Activated gamma-delta T cell treated with anti-CD3 and anti-CD28 coated beads, Interleukin-2, amount 50 U/mL, for 16 hours (primary cell): ENCODE data around the gene DNAJC28.
A peak's percentile ranks its signal among the peaks of the same experiment; 100 is the strongest.
"Not testable (repeated sequence)": the region's sequence is repeated elsewhere in the genome, so short reads cannot be mapped to it uniquely, and the experiment has no call there.

Experiments used
- DNase-seq: peaks from one replicate; pipeline ENCODE4 v3.0.0-alpha.2; 2020; ENCODE audit warnings: low read depth

The DNAJC28 gene

DNA sequence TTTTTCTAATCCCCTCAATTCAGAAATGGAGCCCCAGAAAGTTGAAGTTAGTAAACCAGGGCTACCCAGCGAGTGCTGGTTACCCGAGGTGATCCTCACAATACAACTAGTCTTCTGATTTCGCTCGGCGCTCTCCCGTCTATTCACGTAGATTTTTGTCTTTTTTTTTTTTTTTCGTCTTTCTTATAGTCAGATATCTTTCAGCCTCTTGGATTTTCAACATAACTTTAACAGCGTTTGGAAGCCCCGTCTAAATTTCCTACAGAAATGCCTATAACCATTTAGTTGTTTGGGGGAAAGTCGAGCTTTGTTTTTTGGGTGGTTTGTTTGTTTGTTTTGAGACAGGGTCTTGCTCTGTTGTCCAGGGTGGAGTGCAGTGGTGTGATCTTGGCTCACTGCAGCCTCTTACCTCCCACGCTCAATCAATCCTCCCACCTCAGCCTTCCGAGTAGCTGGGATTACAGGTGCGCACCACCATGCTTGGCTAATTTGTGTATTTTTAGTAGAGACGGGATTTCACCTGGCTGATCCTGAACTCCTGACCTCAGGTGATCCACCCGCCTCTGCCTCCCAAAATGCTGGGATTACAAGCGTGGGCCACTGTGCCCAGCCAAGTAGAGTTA, 10.9 kb downstream of the DNAJC28 start:
- no peak for DNase-seq

DNA sequence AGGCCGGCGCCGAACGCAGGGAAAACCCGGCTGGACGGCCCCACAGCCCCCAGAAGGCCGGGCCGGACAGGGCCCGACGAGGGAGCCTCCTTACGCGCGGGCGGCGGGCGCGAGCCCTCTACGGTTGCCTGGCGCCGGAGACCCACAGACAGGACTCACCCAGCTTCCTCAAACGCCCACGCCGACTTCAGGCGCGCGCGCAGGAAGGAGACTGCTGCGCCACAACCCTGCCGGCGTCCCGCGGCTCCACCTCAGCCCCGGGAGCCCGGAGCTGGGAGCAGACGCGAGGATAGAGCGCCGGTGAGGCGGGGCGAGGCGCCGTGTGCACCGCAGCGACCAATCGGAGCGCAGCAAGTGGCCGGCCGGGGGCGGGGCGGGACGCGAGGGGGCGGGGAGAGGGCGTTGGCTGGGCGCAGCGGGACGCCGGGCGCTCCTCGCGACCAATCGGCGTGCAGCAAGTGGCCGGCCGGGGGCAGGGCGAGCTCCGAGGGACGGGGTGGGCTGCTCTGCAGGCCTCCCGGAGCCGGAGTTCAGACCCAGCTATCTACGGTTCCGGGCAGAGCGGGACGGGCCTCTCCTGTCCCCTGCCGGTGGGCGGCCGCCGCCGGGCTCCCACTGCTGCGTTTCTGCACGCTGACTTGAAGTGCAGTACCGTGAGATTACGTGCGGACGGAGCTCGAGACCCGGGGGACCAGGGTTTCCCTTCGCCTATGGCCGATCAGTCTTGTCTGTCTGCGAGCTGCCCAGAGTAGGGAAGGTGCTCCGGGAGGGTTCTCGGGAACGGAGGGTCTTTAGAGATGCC, 11.6 kb downstream of the DNAJC28 start, which contains the start of gene TMEM50B:
TSS of gene TMEM50B (minus strand) at position 296 of the 802 bp plus-strand sequence. CDS start 11,089 bp downstream, outside the sequence.
- peak; percentile 95 for DNase-seq

DNA sequence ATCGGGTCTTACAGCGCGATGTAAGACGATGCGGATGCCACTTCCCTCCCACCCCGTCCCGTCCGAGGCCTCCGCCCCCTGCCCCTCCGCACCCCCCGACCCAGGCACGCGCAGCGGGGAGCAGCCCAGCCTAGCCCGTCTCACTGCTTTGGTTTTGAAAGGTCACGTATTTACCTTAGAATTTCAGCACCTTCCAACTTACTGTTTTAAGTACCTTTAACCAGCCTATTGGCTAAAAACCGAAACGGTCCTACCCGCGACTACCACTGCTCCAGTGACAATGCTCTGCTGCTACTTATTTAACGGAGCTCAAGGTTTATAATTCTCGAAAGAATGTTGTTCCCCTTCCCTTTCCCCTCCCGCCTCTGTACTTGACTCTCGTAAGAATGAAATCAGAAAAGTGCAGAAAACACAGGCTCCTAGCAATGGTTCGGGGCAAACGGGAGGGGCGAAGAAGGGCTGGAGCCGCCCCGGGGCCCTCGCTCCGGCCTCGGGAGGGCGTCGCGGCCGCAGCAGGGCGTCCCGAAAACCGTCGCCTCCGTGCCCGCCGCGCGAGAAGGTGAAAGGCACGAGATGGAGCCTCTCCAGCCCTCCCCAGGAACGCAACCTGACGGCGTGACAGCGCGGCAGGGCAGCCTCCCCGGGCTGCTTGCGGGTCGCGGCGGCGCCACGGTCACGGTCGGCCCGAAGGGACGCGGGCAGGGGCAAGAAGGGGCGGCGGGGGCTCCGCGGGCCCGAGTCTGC, 12.4 kb downstream of the DNAJC28 start:
- peak; percentile 18 for DNase-seq

DNA sequence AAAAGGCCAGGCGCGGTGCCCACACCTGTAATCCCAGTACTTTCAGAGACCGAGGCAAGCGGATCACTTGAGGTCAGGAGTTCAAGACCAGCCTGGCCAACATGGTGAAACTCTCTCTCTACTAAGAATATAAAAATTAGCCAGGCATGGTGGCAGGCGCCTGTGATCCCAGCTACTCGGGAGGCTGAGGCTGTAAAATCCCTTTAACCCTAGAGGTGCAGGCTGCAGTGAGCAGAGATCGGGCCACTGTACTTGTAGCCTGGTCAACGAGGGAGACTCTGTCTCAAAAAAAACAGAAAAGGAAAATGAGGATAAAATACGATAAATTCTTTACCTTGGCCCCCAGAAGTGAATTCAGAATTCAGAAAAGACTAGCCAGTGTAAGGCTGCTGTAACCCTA, 13.3 kb downstream of the DNAJC28 start:
- DNase-seq = no peak

DNA sequence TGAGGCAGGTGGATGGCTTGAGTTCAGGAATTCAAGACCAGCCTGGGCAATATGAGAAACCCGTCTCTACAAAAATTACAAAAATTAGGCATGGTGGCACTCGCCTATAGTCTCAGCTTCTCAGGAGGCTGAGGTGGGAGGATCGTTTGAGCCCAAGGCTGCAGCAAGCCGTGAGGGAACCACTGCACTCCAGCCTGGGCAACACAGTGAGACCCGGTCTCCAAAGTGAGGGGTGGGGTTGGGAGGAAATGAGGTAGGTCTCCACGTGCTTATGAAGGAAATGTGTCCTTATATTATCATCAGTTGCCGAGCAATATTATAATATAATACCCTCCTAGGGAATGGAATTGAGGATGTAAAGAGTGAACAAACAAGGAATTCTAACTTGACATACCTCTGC, 14.4 kb downstream of the DNAJC28 start:
- no peak for DNase-seq

DNA sequence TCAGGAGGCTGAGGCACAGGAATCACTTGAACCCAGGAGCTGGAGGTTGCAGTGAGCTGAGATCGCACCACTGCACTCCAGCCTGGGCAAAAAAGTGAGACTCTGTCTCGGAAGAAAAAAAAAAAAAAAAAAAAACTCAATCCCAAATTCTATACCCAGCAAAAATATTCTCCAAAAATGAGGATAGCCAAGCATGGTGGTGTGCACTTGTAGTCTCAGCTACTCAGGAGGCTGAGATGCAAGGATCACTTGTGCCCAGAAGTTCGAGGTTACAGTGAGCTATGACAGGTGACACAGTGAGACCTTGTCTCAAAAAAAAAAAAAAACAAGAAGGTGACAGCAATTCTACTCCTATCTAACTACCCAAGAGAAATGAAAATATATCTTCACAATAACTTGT, 18.2 kb downstream of the DNAJC28 start:
- DNase-seq = no peak

DNA sequence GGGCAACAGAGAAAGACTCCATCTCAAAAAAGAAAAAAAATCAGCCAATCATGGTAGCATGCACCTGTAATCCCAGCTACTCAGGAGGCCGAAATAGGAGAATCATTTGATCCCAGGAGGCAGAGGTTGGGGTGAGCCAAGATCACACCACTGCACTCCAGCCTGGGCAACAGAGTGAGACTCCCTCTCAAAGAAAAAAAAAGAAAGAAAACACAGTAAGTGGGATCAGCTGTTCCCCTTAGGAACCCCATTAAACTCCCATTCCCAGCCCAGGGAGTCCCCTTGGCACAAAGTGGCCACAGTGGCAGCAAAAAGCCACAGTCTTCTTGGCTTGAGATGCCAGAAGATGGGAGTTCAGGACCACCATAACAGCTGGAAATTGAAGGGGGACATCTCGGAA, 20.8 kb downstream of the DNAJC28 start:
- DNase-seq = no peak

DNA sequence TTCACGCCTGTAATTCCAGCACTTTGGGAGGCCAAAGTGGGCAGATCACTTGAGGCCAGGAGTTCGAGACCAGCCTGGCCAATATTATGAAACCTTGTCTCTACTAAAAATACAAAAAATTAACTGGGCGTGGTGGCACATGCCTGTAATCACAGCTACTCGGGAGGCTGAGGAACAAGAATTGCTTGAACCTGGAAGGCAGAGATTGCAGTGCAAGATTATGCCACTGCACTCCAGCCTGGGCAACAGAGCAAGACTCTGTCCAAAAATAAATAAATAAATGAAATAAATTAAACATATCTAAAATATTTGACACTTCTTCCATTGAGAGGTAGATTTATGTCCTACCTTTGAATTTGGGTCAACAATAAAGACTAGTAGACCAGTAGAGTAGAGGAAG, 22.3 kb downstream of the DNAJC28 start:
- not testable (repeated sequence) for DNase-seq

DNA sequence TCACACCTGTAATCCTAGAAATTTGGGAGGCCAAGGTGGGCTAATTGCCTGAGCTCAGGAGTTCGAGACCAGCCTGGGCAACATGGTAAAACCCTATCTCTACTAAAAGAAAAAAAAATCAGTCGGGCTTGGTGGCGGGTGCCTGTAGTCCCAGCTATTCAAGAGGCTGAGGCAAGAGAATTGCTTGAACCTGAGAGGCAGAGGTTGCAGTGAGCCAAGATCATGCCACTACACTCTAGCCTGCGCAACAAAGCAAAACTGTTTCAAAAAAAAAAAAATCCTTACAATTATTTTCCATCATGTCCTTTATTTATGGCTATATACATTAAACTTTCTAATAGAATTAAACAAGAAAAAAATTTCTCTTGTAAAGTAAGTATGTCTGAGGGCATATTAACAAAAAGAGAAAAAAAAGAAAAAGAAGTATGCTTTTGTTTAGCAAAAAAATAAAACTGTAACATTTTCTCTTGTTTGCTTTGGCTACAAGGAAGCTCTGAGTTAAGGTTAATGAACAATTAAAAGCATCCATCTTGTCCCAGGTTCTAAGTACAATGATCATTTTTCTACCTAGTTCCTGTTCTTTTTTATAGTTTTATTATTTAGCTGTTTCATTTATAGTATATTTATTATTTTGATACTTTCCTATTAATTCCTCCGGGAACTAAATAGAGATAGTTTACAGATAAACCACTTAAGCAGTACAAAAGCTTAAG, 29.8 kb downstream of the DNAJC28 start:
- DNase-seq = no peak

DNA sequence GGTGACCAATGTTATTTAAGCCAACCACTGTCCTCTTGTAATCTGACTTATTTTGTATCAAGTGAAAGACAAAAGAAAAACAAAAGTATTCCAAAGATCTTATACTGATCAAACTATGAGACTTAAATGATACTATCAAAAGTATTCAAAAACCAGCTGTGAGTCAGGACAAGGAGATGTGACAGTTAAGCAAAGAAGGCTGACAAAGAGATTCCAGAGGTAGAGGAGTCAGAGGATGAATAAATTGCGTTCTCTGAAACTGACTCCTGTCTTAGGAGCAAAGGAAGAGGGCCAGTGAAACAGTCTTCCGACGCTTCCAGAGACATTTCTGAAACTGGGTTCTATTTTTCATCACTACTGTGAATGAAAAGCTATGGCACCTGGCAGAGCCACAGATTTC, 32.7 kb downstream of the DNAJC28 start:
- DNase-seq = no peak

DNA sequence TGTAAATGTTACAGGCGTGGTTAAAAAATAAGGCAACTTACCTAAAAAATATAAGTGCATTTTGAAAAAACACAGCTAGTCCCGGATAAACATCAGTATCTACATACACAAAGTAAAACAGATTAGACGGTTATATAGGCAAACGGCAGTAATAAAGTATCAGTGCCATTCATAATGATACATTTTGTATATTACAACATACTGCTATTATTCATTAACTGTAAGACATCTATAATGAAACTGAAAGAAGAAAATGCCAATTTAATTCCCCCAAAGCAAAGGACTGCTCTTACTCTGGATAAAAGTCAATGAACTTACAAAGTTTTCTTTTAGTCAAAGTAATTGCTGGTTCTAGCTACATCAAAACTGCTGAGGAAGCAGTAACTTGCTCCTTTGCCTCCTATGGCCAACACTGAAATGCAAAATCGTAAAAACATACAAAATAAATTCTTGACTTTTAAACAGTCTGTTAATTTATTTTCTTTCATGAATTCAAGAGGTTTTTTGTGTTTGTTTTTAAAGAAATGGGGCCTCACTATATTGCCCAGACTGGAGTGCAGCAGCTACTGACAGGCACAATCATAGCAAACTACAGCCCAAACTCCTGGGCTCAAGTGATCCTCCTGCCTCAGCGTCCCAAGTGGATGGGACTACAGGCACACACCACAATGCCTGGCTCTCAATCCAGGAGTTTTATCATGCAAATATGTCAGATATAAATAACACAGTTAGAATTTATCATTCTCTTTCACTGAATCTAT, 35.6 kb downstream of the DNAJC28 start:
- DNase-seq = no peak

DNA sequence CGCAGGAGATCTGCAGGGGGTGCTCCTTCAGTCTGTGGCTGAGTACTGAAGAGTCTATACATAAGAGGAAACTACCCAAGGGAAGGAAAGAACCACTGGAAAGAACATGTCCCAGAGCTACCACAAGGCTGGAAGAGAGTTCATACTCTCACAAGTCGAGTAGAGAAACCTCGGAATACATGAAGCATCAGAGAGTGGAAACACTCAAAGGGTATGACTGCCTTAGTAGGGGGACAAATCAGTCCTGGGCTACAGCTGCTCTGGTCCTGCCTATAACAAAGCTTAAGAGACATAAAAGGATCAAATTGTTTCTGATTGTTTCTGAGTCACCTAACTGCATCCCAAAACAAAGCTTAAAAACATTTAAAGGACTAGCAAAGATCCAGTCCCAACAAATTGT, 39.2 kb downstream of the DNAJC28 start:
- DNase-seq = no peak

DNA sequence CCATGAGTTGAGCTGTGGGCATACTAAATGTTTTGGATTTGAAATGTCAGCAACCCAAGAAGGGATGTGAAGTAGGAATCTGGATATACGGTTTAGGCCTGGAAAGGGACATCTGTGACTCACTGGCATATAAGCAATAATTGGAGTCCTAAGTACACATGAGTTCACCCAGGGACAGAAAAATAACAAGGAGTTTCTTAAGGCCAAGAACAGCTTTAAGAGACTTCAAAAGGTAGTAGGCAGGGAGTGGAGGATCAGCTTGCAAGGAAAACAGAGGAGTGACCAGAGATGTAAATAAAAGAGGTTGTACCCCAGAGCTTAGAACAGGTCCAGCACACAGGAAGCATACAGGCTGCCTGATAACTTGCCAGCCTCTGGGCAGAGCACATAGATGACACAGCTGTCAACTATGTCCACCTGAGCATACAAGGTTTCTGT, 39.9 kb downstream of the DNAJC28 start:
- no peak for DNase-seq

DNA sequence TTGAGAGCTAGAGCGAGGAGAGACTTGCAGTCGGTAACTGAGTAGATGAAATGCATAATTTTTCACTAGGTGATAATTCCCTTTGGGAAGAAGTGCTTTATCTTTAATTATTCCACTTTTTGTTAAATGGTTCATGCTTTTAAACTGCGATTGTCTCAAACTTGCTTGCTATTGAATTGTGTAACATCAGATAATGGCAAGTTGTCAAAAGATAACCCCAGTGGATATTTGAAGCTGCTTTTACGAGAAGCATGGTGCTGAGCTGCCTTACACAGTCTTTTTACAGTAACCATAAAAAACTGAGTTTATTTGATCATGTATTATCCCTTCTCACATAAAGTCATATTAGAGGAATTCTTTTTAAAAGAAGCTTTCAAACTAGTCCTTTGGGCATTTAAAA, 41.9 kb downstream of the DNAJC28 start:
- DNase-seq = no peak

DNA sequence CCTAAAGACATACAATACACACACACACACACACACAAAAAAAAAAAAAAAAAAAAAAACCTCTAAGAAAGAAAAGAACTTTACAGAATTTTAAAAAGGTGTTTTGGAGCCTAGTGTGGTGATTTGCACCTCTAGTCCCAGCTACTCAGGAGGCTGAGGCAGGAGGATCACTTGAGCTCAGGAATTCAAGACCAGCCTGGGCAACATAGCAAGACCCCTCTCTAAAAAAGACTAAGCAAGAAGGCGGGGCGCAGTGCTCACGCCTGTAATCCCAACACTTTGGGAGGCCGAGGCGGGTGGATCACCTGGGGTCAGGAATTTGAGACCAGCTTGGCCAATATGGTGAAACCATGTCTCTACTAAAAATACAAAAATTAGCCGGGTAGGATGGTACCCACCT, 44.9 kb downstream of the DNAJC28 start:
- DNase-seq = not testable (repeated sequence)

DNA sequence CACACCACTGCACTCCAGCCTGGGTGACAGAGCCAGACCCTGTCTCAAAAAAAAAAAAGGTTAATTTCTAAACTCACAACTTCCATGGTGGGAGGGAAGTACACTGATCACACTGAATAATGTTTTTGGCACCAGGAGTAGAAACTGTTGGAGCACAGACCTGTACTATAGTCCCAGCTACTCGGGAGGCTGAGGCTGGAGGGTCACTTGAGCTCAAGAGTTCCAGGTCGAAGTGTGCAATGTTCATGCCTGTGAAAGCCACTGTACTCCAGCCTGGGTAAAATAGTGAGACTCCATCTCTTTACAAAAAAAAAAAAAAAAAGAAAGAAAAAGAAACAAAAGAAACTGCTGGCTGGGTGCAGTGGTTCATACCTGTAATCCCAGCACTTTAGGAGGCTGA, 47.0 kb downstream of the DNAJC28 start:
- no peak for DNase-seq

DNA sequence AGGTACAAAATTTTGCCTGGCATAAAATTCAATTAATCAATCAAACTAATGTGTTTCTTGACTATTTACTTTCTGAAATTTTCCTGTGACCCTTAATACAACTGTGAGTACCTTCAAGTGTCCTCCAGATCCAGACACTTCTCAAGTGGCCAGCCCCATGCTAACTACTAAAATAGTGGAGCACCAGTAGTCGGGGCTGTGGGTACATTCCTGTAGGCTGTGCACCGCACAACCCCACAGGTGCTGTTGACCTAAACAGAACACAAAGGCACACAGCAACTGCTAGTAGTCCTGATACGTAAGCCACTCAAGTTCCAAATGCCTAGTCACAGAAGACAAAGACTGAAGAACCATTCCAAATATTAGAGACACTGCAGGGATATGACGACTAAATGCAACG, 48.3 kb downstream of the DNAJC28 start:
- DNase-seq = no peak

DNA sequence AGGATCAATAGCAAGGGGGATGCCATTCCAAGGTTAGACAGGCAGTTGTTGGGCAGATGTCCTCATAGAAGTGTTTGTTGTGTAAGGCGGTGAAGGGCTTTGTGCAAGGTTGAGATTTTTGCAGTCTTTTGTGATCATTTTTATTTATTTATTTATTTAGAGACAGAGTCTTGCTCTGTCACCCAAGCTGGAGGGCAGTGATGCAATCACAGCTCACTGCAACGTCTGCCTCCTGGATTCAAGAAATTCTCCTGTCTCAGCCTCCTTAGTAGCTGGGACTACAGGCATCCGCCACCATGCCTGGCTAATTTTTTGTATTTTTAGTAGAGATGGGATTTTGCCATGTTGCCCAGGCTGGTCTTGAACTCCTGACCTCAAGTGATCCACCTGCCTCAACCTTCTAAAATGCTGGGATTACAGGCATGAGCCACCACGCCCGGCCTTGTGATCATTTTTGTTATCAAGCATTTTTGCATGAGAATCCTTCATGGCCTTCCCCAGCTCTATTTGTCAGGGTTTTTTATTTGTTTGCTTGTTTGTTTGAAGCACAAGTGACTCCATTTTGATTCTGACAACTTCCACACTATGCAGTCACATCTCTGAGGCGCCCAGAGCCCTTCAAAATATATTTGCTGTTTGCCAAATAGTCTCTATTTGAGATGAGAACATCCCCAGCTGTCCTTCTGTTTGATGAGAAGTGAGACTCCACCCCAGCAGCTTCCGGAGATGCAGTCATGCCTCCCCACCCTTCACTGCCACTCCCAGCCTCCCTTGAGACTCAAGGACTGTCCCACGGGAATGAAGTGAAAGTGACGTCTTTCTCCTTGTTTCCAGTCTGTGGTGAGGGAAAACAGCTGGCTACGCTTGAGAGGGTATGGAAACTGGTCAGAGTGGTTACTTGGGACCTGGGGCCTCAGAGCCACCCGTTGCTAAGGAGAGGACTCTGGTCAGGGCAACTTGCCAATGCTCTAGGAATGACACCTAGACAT, 49.7 kb downstream of the DNAJC28 start:
- DNase-seq = no peak
